GM21717 (cell line): Measurements from ENCODE around the gene SPIB.
A peak's percentile ranks its signal among the peaks of the same experiment; 100 is the strongest.
"Not testable (repeated sequence)": the region's sequence is repeated elsewhere in the genome, so short reads cannot be mapped to it uniquely, and the experiment has no call there.

Experiments
- ATAC-seq: cut with Tn5 transposase; IDR thresholded peaks from one replicate; pipeline ENCODE4 v1.9.1; 2021; ENCODE audit warnings: mild to moderate bottlenecking, moderate library complexity; ENCODE audit not compliant: unreplicated experiment

Gene SPIB

DNA sequence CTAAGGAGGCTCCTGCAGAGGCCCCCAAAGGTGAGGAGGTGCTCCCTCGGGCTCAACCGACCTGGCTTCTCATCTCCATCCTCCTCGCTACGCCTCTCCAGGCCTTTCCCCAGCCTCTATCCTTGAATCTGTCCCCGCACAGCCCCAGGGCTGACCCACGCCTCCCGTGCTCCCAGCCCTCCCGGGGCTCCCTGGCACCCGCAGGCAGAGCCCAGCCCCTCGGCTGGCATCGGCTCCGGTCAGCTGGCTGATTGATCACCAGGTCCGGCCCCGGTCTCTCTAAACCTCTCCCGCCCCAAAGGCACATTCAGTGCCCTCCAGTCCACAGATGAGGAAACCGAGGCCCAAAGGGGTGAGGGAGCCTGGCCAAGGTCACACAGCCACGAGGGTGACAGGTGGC lies 16.5 kb downstream of the SPIB start:
- ATAC-seq: no peak

- no peak for ATAC-seq
These were observed 16.9 kb downstream of the SPIB start for GRCh38 chr19:50435627-50436026.

DNA sequence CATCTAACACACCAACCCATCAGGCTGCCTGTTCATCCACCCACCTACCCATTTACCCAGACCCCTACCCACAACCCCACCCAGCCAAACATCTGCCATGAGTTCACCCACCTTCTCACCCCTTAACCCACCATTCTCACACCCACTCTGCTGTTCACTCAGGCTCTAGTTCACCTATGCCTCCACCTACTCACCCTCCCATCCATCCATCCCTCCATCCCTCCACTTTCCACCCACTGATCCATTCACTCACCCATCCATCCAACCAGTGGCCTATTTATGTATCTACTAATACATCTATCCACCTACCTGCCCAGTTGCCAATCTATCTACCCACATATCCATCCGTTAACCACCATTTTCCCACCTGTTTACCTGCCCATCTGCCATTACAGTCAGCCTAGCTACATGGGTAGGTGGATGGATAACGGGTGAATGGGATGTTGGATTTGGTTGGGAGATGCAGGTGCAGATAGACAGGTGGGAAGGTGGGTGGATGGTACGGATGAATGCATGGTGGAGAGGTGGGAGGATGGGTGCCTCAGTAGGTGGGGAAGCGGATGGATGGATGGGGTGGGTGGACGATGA lies 19.2 kb downstream of the SPIB start:
- ATAC-seq: no peak

DNA sequence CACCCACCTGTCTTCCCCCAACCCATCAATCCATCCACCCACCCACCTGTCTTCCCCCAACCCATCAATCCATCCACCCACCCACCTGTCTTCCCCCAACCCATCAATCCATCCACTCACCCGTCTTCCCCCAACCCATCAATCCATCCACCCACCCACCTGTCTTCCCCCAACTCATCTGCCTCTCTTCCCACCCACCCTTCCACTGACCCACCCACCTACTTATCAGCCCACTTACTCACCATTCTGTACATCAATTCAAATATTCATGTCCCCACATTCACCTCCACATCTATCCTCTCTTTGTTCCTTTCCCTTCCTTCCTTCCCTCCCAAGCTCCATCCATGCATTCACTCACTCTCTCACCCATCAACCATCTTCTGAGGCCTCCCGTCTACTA lies 20.4 kb downstream of the SPIB start:
- not testable (repeated sequence) for ATAC-seq

- no peak for ATAC-seq
These were observed 25.3 kb downstream of the SPIB start for GRCh38 chr19:50444059-50444458.

DNA sequence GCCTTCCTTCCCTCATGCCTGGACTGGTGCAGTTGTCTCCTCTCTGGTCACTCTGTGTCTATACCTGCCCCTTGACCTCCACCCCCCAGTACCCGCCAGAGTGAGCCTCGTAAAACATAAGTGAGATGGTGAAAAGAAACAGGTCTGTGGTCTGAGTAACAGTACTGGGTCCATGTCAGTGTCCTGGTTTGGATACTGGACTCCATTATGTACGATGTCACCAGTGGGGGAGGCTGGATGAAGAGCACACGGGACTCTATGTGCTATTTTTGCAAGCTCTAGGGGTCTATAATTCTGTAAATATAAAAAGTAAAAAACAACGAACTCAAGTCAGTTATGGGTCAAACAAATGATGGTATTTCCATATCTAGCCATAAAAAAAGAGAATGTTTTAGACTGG lies 28.3 kb downstream of the SPIB start:
- no peak for ATAC-seq

DNA sequence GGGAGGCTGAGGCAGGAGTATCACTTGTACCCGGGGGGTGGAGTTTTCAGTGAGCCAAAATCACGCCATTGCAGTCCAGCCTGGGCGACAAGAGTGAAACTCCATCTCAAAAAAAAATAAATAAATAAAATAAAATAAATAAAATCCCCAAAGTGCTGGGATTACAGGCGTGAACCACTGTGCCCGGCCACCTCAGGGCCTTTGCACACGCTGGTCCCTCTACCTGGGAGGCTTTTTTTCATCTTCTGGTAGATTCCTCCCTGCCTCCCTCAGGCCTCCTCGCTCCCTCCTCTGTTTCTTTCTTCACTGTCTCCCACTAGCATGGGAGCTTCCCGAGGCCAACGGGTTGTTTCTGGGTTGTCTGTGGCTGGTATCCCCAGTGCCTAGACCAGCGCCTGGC lies 29.0 kb downstream of the SPIB start:
- ATAC-seq: no peak

- ATAC-seq: no peak
These were observed 30.6 kb downstream of the SPIB start for GRCh38 chr19:50449236-50449899.

DNA sequence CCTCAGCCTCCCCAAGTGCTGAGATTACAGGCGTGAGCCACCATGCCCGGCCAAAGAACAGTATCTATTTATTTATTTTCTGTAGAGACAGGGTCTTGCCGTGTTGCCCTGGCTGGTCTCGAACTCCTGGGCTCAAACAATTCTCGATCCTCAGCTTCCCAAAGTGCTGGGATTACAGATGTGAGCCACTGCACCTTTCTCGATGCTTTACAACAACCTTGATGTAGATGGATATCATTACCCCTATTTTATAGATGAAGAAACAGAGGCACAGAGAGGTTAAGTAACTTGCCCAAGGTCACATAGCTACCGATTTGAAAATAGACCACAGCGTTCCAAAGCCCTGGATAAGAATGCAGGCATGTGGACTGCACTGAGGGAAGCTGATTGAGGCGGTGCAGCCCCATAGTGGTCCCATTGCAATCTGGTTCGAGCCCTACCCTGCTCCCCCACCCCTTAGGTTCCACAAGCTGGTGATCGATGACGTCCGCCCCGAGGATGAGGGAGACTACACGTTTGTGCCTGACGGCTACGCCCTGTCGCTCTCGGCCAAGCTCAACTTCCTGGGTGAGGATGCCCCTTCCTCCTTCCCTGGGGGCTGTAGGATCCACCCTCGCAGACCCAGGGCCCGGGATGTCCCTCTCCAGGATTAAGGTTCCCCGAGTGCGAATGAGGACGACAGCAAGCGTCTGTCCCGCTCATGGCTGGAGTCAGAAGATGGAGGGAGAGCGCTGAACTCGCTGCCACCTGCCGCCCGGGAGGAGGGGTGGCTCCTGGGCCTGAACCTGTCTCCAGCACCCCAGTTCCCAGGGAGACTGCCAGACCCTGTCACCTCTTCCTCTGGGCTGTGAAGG lies 31.9 kb downstream of the SPIB start:
- ATAC-seq: no peak

- ATAC-seq: no peak
These were observed 32.4 kb downstream of the SPIB start for GRCh38 chr19:50451223-50451534.

GRCh38 chr19:50453243-50453642 lies 34.5 kb downstream of the SPIB start:
- ATAC-seq: no peak

DNA sequence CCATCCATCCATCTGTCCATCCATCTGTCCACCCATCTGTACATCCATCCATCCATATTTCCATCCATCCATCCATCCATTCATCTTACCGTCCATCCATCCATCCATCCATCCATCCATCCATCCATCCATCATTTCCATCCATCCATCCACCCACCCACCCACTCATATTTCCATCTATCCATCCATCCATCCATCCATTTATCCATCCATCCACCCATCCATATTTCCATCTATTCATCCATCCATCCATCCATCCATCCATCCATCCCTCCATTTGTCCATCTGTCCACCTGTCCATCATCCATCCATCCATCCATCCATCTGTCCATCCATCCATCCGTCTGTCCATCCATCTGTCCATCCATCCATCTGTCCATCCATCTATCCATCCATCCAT lies 37.3 kb downstream of the SPIB start:
- ATAC-seq: no peak

GRCh38 chr19:50457300-50457699 lies 38.6 kb downstream of the SPIB start:
- no peak for ATAC-seq

- ATAC-seq: no peak
These were observed 39.8 kb downstream of the SPIB start for GRCh38 chr19:50458396-50459066.

- no peak for ATAC-seq
These were observed 40.3 kb downstream of the SPIB start for GRCh38 chr19:50459067-50459456.

- no peak for ATAC-seq
These were observed 40.9 kb downstream of the SPIB start for GRCh38 chr19:50459638-50460037.

GRCh38 chr19:50460161-50460765 lies 41.5 kb downstream of the SPIB start:
- peak; percentile 46 for ATAC-seq

- no peak for ATAC-seq
These were observed 42.5 kb downstream of the SPIB start for GRCh38 chr19:50461066-50461875.

GRCh38 chr19:50462970-50463369 lies 44.2 kb downstream of the SPIB start:
- ATAC-seq: no peak

GRCh38 chr19:50464348-50464747 lies 45.6 kb downstream of the SPIB start:
- ATAC-seq: no peak
